Measurements from ENCODE around the gene RPEL1.
"Not testable (repeated sequence)": the region's sequence is repeated elsewhere in the genome, so short reads cannot be mapped to it uniquely, and the experiment has no call there.

RPEL1 gene

DNA sequence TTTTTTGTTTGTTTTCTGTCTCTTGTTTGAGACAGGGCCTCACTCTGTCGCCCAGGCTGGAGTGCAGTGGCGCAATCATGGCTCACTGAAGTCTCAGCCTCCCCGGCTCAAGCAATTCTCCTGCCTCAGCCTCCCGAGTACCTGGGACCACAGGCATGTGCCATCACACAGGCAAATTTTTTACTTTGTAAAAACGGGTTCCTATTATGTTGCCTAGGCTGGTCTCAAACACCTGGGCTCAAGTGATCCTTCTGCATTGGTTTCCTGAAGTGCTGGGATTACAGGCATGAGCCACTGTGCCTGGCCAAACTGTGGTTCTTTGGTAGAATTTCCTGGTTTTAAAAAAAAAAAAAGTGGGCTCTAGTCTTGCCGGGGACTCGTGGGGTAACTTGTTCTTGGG, at the start of gene RPEL1:
Gene RPEL1, plus strand, starts transcription at position 301 of the 400 bp plus-strand sequence. CDS start 110 bp downstream, outside the sequence.
- not testable (repeated sequence) for DNase-seq

GRCh38 chr10:103196516-103196915, 49.2 kb upstream of the RPEL1 start:
- no peak for DNase-seq

- no peak for DNase-seq
These were observed 48.5 kb upstream of the RPEL1 start for GRCh38 chr10:103197174-103197573.

- DNase-seq = no peak
These were observed 47.8 kb upstream of the RPEL1 start for GRCh38 chr10:103197903-103198302.

GRCh38 chr10:103198648-103199047, 47.0 kb upstream of the RPEL1 start:
- DNase-seq = no peak

DNA sequence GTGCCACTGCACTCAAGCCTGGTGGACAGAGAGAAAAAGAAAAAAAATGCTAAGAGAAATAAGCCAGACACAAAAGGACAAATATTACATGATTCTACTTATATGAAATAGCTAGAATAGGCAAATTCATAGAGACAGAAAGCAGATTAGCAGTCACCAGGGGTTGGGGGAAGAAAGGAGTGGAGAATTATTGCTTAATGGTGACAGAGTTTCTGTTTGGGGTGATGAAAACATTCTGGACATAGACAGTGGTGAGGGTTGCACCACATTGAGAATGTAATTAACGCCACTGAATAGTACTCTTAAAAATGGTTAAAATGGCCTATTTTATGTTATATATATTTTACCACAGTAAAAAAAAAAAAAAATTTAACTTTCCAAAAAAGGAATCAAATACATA, 46.2 kb upstream of the RPEL1 start:
- no peak for DNase-seq

DNA sequence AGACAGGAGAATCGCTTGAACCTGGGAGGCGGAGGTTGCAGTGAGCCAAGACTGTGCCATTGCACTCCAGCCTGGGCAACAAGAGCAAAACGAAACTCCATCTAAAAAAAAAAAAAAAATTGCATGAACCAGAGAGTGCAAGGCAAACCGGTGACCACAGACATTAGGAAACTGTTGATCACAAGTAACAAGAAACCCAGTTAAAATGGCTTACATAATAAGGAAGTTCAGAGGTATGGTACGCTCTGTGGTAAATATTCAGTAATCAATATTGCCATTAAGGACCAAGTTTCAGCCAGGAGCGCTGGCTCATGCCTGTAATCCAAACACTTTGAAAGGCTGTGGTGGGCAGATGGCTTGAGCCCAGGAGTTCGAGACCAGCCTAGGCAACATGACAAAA, 43.4 kb upstream of the RPEL1 start:
- no peak for DNase-seq

DNA sequence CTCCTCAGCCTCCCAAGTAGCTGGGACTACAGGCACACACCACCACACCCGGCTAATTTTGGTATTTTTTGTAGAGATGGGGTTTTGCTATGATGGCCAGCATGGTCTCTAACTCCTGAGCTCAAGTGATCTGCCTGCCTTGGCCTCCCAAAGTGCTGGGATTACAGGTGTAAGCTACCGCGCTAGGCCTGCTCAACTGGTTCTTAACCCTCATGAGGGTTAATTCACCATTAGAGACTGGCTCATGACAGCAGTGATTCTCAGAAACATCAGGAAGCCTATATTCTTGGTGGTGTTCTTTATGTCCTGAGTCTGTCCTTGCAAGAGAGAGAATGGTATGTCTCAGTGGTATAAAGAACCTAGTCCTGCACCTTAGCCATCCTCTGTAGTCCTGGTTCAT, 42.2 kb upstream of the RPEL1 start:
- no peak for DNase-seq

DNA sequence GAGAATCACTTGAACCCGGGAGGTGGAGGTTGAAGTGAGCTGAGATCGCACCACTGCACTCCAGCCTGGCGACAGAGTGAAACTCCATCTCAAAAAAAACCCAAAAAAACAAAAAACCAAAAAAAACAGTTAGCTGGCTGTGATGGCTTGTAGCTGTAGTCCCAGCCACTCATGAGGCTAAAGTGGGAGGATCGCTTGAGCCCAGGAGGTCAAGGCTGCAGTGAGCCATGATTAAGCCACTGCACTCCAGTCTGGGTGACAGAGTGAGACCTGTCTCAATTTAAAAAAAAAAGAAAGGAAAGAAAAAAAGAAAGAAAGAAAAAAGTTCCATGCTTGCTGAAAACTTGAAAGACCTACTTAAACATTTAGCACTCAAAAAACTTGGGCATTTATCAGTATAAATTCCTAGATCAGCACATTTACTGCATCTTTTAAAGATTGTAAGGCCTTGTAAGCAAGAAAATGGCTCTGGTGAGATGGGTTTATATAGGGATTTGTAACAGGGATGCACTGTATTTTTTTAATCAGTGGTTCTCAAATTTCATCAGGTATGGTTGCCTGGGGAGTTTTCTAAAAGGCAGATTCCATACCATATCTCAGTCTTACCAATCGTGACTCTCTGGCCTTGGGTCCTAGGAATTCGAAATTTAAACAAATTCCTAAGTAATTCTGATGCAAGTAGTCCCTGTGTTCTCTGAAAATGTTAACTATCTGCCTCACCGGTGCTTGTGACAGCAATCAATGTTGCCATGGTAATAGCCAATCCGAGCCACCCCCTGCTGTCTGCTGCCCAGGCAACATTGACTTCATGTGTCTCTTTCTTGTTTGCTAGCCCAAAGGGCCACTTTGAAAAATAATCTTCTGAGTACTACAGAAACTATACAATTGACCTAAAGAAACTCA, 41.1 kb upstream of the RPEL1 start:
- no peak for DNase-seq

DNA sequence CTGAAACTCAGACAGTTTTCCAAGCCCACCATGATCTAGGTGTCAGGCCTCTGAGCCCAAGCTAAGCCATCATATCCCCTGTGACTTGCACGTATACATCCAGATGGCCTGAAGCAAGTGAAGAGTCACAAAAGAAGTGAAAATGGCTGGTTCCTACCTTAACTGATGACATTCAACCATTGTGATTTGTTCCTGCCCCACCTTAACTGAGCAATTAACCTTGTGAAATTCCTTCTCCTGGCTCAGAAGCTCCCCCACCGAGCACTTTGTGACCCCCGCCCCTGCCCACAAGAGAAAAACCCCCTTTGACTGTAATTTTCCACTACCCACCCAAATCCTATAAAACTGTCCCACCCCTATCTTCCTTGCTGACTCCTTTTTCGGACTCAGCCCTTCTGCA, 40.3 kb upstream of the RPEL1 start:
- not testable (repeated sequence) for DNase-seq

- not testable (repeated sequence) for DNase-seq
These were observed 39.0 kb upstream of the RPEL1 start for GRCh38 chr10:103206715-103207114.

DNA sequence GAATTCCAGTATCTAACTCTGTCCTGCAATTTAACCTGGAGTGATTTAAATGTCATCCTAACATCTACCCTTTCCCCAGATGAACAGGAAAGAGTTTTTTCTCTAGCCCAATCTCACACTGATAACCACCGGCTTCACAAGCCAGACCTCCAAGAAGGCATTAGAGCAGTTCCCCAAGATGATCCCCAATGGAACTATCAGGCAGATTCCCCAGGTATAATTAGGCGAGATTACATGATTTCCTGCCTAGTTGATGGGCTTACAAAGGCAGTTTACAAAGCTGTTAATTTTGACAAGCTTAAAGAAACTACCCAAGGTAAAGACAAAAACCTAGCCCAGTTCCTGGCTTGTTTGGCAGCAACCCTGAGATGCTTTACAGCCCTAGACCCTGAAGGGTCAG, 38.5 kb upstream of the RPEL1 start:
- DNase-seq = no peak

- DNase-seq = not testable (repeated sequence)
These were observed 38.0 kb upstream of the RPEL1 start for GRCh38 chr10:103207643-103208042.

DNA sequence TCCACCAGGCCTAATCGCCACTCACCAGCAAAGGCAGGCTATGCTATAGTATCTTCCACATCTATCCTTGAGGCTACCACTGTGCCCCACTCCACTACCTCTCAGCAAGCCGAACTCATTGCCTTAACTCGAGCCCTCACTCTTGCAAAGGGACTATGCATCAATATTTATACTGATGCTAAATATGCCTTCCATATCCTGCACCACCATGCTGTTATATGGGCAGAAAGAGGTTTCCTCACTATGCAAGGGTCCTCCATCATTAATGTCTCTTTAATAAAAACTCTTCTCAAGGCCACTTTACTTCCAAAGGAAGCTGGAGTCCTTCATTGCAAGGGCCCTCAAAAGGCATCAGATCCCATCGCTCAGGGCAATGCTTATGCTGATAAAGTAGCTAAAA, 35.4 kb upstream of the RPEL1 start:
- DNase-seq = not testable (repeated sequence)

GRCh38 chr10:103215601-103216000, 30.1 kb upstream of the RPEL1 start:
- DNase-seq = no peak

GRCh38 chr10:103216362-103216761, 29.3 kb upstream of the RPEL1 start:
- not testable (repeated sequence) for DNase-seq

DNA sequence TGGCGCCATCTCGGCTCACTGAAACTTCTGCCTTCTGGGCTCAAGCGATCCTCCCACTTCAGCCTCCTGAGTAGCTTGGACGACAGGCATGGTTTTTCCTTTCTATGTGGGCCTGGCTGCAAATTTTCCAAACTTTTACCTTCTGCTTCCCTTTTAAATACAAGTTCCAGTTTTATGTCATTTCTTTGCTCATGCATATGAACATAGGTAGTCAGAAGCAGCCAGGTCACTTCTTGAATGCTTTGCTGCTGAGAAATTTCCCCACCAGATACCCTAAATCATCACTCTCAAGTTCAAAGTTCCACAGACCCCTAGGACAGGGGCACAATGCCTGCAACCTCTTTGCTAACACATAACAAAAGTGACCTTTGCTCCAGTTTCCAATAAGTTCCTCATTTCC, 21.6 kb upstream of the RPEL1 start:
- no peak for DNase-seq

DNA sequence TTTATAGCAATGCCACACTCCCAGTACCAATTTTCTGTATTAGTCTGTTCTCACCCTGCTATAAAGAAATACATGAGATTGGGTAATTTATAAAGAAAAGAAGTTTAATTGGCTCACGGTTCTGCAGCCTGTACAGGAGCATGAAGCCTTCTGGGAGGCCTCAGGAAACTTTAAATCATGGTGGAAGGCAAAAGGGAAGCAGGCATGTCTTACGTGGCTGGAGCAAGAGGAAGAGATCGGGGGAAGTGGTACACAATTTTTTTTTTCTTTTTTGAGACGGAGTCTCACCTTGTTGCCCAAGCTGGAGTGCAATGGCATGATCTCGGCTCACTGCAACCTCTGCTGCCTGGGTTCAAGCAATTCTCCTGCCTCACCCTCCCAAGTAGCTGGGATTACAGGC, 21.0 kb upstream of the RPEL1 start:
- not testable (repeated sequence) for DNase-seq

DNA sequence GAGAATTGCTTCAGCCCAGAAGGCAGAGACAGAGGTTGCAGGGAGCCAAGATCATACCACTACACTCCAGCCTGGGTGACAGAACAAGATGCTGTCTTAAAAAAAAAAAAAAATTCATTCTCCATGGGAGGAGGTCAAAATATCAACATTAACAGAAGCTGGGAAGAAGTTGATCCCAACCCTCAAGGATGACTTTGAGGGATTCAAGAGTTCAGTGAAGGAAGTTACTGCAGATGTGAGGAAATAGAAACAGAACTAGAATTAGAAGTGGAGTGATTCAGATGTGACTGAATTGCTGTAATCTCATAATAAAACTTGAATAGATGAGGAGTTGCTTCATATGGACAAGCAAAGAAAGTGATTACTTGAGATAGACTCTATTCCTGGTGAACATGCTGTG, 19.7 kb upstream of the RPEL1 start:
- no peak for DNase-seq

GRCh38 chr10:103227416-103227815, 18.3 kb upstream of the RPEL1 start:
- DNase-seq = no peak

DNA sequence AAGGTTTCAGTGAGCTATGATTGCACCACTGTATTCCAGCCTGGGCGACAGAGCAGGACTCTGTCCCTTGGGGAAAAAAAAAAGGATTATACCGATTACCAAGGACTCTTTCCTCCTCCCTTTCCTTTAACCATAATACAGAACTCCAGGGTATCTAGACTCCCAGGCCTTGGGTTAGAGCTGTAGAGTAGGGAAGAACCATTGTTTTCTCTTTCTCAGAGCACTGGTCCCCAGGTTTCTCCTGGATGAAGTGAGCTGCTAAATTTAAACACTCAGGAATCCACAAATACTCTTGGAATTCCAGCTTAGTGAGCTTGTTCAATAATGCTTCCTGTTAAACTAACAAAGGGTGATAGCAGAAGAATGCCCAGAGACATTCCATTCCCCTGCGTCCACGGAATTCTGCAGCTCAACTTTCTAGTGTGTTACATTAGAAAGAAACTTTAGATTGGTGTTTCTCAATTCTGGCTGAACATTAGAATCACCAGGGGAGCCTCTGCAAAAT, 14.6 kb upstream of the RPEL1 start:
- DNase-seq = no peak

DNA sequence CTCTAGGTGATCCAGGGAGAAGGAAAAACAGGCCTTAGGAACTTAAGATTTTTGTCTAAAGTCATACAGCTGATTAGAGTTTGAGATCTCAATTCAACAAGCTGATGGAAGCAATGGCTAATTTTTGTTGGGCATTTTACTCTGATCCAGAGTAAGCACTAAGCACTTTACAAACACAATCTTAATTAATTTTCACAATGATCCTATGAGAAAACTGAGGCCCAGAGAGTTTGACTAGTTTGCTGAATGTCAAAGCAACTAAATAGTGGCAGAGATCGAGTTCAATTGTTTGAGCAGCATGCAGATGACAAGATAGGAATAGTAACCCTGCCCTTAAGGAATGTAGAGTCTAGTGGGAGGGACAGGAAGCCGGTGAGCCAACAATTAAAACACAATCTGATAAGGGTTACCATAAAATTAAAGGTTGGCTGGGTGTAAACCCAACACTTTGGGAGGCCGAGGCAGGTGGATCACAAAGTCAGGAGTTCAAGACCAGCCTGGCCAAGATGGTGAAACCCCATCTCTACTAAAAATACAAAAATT, 13.5 kb upstream of the RPEL1 start:
- DNase-seq = no peak

DNA sequence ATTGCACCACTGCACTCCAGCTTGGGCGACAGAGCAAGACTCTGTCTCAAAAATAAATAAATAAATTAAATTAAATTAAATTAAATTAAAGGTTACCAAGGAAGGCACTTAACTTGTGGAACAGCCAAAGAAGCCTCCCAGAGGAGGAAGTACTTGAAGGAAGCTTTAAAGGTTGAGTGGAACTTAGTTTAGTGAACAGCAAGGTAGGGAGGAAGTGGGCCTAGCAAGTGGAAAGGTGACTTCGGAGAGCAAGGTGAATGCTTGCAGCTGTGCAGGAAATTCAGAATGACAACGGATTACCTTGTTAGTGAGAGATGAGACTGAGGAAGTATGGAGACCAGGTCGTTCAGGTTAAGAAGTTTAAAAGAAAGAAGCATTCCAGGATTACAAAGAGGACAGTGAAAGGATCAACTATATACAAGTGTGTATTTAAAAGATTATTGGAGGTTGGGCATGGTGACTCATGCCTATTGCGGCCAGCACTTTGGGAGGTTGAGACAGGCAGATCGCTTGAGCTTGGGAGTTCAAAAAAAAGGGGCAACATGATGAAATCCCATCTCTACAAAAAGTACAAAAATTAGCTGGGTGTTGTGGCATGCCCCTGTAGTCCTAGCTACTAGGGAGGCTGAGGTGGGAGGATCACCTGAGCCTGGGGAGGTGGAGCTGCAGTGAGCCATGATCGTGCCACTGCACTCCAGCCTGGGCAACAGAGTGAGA, 12.8 kb upstream of the RPEL1 start:
- DNase-seq = no peak

DNA sequence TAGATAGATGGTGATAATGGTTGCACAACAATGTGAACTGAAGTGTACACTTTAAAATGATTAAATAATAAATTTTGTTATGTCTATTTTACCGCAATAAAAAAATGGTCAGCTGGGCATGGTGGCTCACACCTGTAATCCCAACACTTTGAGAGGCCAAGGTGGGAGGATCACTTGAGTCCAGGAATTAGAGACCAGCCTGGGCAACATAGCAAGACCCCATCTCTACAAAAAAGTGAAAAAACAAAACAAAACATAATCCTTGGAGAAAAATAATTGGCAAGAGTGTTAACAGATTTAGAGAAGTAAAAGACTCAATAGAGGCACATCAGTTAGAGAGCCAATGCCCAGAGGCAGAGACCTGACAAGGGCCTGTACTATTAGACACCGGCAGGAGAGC, 9.9 kb upstream of the RPEL1 start:
- no peak for DNase-seq

All from NCI-H1048 (cell line).